GM18519 (cell line): Measurements from ENCODE around the gene TEX51.

Source experiments
- ATAC-seq: cut with Tn5 transposase; IDR thresholded peaks from one replicate; pipeline ENCODE4 v1.9.1; 2021; ENCODE audit warnings: mild to moderate bottlenecking, moderate library complexity; ENCODE audit not compliant: unreplicated experiment, low FRiP score

The TEX51 gene

DNA sequence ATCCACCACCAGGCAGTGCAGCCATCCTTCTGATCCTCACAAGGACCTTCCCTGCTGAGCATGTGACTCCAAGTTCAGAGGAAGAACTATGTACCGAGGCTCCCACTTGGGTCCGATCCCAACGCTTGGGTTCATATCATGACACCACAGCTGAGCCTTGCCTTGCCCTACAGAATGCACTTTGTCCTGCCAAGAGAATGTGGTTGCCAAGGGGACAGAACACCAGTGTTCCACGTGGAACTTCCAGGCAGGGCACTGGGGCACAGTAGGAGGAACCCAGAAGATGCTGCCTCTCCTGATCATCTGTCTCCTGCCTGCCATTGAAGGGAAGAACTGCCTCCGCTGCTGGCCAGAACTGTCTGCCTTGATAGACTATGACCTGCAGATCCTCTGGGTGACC lies at the start of gene TEX51:
Gene TEX51 (plus strand): TSS at position 255 of the 400 bp plus-strand sequence. CDS start 29 bp downstream, at position 284.
- no peak for ATAC-seq

DNA sequence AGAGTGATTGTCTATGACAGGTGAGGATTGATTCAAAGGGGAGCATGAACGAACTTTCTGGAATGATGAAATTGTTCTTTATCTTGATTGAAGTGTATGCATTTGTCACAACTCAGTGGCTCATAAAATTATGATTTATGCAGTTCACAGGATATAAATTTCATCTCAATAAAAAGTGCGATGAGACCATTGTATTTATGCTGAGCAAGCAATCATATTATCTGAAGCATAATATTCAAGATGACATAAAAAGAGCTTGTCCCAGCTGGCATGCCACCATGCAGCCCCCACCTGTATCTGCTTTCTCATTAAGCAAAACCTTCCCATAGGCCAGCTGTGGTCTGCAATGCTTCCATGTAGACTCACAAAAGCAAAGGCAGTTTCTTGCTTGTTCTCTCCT lies 49.6 kb upstream of the TEX51 start:
- ATAC-seq: no peak

DNA sequence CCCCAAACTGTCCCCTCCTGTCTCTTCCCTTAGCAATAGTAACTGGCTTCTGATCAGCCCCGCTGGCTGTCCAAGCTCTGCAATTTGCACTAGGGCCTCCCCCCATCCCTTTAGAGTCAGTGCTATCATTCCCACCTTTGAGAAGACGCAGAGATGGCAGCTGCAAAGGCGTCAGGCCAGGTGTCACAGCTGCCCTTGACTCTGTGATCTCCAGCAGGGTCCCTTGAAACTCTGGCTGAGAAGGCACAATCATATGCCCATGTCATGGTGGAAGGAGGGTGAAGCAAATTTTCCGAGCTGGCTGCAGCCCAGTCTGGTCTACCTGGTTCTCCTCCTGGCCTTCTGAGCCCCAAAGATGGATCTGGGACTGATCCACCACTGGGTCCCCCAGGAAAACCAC lies 49.2 kb upstream of the TEX51 start:
- ATAC-seq: no peak

DNA sequence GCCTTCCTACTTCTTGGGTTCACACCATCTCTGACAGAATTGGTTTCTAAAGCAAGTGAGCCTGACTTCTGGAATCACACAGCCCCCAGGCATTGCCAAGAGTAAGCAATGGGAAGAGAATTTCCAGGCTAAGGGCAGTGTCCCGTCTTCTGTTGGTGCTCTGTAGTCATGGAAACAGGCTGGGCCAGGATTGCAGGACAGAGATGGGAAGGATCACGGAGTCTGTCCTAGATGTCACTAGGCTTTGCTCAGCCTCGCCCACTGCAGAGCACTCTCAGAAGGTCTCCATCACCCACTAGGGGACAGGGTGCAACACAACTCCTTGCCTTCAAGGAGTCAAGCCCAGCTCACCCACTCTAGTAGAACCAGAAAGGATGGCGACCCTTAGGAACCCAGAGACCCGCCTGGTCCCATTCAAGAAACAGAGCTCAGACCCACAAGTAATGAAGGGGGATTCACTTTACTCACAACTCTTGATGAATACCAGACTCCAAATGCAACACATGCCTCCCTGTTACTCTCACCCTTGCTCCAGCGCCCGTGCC lies 48.6 kb upstream of the TEX51 start:
- no peak for ATAC-seq

DNA sequence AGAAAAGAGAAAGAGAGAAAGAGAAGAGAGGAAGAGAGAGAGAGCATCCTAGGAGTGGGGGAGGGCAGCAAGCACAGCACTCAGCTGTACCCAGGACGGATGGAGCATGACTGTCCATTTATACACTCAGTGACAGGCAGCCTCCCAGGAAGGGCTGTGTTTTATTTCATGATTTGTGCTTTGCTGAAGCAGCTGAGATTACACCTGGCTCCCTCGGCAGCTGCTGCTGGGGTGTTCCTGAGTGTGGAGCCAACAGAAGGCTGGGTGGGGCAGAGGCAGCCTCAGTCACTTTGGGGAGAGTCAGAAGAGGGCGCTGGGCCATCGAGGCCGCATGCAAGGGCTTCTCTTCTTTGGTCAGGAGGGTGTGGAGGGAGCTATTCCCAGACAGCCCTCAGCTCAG lies 47.8 kb upstream of the TEX51 start:
- no peak for ATAC-seq

DNA sequence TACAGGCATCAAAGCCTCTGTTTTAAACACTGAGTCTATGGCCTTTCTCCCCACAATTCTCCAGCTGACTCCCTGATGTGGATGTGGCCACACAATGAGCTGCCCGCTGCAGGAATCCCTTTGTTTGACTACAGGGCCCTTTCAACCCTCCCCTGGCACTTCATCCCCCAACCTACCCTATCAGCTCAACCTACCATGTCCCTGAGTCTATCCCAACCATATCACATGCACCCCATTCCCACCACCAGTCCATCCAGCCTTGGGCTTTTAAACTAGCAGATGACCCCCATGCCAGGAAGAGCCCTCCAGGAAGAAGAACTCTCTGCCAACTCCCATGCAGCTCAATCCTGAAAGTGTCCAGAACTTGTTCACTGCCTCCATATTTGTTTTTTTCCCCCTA lies 46.9 kb upstream of the TEX51 start:
- no peak for ATAC-seq

DNA sequence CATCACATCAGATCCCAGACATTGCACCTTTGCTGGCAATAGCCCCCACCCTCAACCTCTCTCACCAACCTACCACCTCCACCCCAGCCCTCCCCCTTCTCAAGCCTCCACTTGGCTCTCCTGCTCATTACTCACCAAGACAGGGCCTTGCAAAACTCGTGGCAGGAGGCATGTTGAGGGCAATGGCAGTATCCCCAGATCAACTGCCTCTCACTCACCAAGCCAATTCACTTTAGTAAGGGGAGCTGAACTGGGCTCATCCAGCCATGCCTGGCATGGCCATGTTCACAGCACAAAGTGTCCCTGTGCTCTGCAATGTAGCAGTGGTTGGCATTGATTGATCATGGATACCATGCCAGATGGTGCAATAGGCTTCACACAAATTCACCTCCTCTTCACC lies 46.3 kb upstream of the TEX51 start:
- ATAC-seq: no peak

DNA sequence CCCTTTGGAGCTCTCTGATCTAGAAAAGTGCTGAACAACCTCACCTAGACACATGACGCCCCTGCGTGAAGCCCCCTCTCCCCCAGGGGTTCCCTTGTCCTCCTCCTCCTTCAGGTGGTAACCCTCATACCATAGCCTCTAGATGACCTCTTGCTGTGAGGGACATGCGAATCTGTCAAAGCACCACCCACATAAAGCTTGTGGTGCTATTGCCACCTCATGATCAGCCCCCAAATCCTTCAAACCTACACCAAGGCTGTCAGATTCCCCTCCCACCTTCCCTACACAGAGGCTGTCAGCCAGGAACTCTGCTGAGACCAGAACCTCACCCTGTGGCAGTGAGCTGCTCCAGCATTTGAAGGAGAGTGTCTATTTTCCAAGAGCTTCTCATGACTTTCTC lies 43.1 kb upstream of the TEX51 start:
- no peak for ATAC-seq

DNA sequence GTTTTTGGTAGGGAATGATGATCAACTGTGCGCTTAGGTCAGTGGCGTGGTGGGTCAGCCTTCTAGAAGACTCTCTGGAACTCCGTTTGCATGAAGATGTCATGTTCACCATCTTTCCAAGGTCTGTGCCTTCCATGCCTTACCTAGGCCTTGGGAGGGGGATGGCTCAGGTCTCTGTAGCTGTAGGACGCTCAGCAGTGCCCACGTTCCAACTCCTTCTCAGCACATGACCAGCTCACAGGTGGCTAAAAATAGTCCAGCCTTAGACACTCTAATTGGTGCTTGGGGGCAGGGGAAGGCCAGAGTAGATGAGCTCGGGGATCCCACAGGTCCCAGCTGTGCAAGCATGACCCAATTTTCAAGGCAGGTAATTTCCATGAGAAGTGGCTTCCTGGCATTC lies 42.3 kb upstream of the TEX51 start:
- ATAC-seq: no peak

DNA sequence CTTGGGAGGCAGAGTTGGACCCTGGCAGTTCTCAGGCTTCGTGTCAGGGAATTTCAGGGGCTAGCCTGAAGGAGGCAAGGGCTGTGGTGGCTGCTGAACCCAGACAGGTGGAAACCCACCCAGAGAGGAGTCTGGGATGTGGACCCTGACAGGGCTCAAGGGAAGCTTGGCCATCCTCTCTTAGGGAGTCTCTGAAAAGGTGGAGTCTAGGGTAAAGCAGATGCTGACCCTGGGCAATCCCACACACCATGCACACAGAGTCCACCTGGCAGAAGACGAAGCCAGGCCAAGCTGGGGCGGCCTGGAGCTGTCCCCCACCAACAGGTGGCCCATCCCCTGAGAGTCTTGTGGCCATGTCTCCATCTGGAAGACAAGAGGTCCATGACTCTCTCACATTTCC lies 41.2 kb upstream of the TEX51 start:
- no peak for ATAC-seq

DNA sequence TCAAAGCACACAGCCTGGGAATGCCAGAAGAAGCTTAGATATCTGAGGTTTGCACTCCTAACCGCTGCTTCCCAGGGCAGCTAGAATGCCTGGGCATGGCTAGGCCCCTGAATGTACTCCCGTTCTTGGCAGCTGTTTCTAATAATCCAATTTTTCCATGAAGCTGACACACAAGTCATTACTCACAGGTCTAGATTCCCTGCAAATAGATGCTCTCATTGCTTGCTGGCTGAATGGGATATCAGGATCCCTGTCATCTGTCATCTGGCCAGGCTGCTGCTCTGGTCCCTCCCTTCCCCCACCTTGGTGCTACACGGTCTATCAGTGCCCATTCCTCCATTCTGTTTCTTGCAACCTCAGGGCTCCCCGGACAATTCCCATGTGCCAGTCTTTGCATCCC lies 40.7 kb upstream of the TEX51 start:
- no peak for ATAC-seq

DNA sequence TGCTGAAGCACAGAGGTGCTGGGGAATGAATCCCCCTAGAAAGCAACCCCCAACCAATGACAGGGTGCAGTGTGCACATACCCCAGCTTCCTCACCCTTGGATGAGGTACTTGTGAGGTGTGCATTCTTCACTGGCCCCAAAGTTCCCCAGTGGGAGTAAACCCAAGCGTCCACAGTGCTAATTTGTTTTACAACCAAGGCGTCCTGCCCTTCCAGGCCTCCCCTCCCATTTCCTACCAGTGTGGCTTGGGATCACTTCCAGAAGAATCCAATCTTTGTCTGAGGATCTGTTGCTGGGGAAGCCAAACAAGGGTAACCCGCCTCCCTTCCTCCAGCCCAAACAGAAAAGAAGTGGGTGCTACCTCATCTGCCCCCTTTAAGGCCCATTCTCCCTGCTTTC lies 40.3 kb upstream of the TEX51 start:
- ATAC-seq: no peak

DNA sequence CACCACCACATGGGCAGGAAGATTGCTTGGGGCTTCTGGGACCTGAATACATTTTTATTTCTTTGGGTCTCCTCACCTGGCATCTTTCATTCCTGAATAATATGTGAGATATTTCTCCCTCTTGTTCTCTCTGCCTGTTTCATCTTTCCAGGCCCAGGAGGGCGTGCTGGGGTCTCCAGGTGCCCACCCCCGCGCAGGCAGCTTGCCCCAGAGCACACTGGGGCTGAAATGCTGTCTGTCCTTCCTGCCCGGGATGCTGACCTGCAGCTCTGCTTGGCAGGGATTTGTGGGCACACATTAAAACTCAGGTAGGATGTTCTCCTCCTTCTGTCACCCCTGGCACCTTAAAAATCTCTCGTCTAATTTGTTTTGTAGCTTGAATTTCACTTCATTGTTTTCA lies 39.7 kb upstream of the TEX51 start:
- ATAC-seq: no peak

DNA sequence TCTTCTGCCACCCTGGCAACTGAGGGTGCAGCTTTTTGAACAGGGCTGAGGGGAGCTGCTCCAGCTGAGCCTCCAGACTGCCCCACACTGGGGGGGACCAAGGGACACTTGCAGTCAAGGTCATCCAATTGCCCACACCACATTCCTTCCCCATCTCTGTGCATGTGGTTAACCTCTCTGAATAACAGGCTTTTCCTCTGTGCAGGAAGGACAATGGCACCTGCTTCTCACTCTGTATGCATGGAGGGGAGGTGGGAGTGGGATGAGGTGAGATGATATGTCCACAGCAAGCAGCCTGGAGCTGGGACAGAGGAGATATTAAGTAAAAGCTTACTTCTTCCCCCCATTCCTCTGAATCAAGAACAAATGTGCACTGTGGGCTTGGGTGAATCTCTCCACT lies 39.1 kb upstream of the TEX51 start:
- no peak for ATAC-seq

DNA sequence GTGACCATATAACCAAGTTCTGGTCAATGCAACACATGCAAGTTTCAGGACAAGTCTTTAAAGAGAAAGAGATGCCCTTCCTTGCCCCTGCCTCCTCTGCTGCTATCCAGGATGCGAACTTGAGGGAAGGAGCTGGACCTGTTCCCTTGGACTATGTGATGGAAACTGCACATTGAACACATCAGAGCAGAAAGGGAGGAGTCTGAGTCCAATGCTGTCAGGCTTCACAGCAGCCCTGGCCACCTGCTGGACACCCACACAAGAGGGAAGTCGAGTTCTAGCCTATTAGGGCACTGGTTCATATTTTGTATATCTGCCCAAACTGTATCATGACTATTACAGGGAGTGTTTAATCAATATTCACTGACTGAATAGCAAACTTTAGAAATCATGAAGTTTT lies 38.3 kb upstream of the TEX51 start:
- ATAC-seq: no peak

DNA sequence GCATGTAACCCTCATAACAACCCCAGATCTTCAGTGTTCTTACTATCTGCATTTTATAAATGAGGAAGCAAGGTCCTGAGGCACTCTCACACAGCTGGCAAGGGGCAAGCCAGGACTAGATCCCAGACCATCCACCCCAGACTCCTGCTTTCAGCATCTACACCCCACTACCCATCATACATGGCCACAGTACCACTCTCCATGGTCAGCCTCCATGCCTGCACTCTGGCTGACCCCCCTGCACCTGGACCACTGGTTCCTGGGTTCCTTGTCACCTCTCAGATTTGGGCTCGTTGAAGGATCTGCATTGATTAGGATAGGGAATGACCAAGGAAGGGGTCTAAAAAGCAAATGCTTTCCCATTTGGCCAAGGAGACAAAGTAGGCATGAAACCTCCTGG lies 36.0 kb upstream of the TEX51 start:
- ATAC-seq: no peak

DNA sequence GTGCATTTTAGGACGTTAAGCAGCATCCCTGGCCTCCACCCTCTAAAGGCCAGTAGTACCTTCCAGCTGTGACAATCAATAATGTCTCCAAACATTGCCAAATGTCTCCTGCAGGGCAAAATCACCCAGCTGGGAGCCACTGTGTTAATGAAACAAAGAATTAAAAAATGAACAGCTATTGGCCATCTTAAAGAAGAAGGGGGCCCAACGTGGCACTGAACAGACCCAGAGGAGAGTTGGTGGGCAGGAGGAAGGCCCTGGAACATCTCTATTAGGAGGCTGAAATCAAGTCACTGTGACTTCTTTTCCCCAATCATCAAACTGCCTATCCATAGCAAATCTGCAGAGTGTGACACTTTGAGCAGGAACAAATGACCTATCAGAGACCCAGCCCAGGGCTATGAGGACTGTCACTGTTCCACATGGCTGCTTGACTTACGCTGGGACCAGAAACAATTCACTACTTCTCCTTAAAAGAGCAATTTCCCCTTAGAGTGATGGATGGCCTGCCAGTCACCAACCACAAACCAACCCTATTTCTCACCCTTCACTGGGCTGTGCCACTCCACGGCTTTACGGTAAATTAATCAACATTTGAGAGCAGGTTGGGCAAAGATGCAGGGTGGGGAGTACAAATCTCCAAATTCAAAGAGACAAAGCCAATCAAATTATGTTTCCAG lies 35.2 kb upstream of the TEX51 start:
- ATAC-seq: no peak

DNA sequence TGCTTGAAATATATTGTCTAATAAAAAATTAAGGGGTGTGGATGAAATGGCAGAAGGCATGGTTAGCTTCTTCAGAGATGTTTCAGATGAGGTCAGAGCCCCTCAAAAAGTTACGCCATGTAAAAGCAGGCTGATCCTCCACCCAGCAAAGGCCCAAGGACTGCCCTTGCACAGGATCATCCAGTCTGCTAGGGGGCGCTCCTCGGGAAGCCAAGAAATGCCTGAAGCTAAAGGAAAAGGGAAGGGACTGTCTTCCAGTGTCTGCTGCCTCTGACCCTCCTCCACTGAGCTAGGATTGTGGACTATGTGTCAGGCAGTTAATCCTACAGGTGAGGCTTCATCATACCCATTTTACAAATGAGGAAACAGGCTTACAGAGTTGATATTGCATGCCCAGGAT lies 33.8 kb upstream of the TEX51 start:
- ATAC-seq: no peak

DNA sequence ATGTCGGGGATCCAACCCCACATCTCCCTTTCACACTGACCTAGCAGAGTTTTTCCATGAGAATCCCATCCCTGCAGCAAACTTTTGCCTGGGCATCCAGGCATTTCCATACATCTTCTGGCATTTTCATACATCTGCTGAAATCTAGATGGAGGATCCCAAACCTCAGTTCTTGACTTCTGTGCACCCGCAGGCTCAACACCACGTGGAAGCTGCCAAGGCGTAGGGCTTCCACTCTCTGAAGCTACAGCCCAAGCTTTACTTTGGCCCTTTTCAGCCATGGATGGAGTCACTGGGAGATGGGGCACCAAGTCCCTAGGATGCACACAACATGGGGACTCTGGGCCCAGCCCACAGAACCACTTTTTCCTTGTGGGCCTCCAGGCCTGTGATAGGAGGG lies 32.2 kb upstream of the TEX51 start:
- ATAC-seq: no peak

DNA sequence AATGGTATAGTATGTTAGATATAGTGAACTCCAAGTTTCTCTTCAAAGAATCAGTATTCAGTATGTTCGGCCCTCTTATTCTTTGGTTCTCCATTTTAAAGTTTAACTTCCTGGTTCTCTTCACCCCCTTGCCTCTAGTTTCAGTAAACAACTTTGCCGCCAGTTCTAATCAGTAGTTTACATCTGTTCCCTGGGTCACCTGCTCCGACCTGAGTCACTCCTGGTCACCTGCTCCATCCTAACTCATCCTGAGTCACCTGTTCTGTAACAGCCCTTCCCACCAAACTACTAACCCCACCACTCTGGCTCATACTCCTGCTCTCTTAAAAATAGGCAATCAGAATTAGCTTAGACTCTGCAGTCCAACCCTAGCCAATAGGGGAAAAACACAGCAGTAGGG lies 23.7 kb upstream of the TEX51 start:
- no peak for ATAC-seq

DNA sequence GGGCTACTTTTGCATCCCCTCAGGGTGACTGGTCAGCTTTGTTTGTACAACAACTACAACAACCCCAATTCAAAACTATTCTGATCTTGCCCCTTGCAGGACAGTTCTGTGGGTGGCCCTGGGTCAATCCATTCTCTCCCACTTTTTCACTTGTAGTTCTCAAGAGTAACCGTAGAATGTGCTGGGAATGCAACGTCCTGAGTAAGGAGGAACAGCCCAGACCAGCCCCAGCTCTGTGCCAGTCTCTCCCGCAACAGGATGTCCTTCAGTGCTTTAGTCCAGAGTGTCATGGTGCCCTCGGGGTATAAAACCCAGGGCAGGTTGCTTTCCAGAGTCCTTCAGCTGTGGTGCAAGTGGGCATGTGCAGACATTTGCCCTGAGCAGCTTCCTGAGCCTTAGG lies 22.1 kb upstream of the TEX51 start:
- ATAC-seq: no peak

DNA sequence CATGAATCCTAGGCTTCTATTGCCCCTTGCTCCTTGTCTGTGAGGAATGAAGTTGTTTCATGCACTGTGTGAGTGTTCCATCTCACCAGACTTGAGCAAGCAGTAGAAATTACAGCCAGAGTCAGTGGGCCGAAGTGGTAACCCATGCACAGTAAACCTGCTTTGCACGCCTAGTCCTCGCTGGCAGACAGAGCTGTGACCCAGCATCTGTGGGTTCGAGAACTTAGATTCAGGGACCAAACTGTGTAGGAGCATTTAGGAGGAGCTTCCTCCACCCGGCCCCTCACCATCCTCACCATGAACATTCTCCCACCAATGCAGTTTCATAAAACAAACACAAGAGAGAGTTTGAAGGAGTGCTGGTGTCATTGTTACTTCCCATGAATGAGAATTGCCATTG lies 21.6 kb upstream of the TEX51 start:
- ATAC-seq: no peak
